Temporal lobe (tissue), 1 donor: ENCODE measurements around the gene GBP5. TPM values are rescaled to one million over a fixed set of nuclear protein-coding genes. Genes with fewer than 3 reads are reported as not detected.

Experiments
- total RNA-seq: library from RNA; depleted of rRNA; stranded (reverse); fragments of >200 nt; gene quantifications from one replicate; pipeline ENCODE4 v1.2.3, GENCODE V29; 2014

GBP5 gene
- total RNA-seq, 1 donor from 2014 or later = 0.25 TPM

Other genes starting within 250 kb of the GBP5 start
- gene GBP3, start 250.0 kb downstream of the GBP5 start, total RNA-seq = 0.74 TPM
- gene GBP1, start 207.7 kb downstream of the GBP5 start, total RNA-seq = 0.49 TPM
- 0.25 TPM for gene GBP2, start 146.7 kb downstream of the GBP5 start, total RNA-seq
- not detected for gene GBP7, start 96.9 kb downstream of the GBP5 start, total RNA-seq
- 1.2 TPM for gene GBP4, start 73.9 kb downstream of the GBP5 start, total RNA-seq
- gene GBP6, start 91.2 kb upstream of the GBP5 start, total RNA-seq = 0.25 TPM